Breast epithelium (tissue), 3 donors: ENCODE measurements around the gene GIPC1.

Experiments used
- POLR2A ChIP-seq: fragments of 450-650 bp; IDR thresholded peaks from one replicate; pipeline ENCODE4 v1.6.1; 2016; ENCODE audit warnings: antibody characterized with exemption, mild to moderate bottlenecking, moderate library complexity
- TF ChIP-seq, protein P1 (sequence below), 3 donors: fragments of 450-650 bp; IDR thresholded peaks; one replicate each; pipeline ENCODE4 v1.5.1; 2016 to 2017; ENCODE audit warnings: antibody characterized with exemption in 3 of 3, mild to moderate bottlenecking in 3 of 3, moderate library complexity in 3 of 3

DNA sequence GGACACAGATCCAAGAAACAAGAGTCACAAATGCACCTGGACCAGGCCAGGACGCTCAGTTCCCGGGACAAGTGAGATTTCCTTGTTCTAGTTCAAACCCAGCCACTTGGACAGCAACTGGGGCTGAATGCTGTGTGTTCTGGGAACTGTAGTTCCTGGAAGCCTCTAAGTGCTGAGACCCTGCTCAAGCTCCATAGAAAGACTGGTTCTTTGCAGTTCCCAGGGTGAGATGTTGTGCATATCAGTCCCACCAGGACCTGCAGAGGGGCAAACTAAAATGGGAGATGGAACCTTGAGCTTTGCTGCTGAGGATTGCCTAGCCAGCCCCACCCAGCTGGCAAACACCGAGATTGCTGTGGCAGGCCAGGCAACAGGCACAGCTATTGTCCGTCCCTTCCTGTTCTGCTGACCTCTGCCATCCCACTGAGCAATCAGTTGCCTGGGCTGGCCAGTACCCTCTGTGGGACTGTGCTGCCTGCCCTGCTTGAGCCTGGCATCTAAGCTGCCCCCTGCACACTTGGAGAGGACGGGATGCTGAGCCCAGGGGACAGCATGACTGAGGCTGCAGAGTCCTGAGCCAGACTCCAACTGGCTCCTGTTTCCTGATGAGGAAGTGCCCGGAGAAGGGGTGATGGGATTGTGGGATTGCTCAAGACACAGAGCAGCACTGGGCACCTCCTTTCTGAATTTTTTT is 1.4 kb upstream of the GIPC1 start:
- TF ChIP-seq, protein P1, sequence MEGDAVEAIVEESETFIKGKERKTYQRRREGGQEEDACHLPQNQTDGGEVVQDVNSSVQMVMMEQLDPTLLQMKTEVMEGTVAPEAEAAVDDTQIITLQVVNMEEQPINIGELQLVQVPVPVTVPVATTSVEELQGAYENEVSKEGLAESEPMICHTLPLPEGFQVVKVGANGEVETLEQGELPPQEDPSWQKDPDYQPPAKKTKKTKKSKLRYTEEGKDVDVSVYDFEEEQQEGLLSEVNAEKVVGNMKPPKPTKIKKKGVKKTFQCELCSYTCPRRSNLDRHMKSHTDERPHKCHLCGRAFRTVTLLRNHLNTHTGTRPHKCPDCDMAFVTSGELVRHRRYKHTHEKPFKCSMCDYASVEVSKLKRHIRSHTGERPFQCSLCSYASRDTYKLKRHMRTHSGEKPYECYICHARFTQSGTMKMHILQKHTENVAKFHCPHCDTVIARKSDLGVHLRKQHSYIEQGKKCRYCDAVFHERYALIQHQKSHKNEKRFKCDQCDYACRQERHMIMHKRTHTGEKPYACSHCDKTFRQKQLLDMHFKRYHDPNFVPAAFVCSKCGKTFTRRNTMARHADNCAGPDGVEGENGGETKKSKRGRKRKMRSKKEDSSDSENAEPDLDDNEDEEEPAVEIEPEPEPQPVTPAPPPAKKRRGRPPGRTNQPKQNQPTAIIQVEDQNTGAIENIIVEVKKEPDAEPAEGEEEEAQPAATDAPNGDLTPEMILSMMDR (IDR thresholded peaks at IDR 0.05) = no peak
- no peak for TF ChIP-seq POLR2A
